SU-DHL-6 (cell line): ENCODE measurements around the gene PRORP.
"Not testable (repeated sequence)": the region's sequence is repeated elsewhere in the genome, so short reads cannot be mapped to it uniquely, and the experiment has no call there.

Experiments used
- H2AFZ ChIP-seq: fragments of 200-600 bp; sonication (generic); 2 replicates; pipeline ENCODE4 v1.6.1; 2014; ENCODE audit warnings: low read depth, mild to moderate bottlenecking, moderate library complexity, mixed read lengths, antibody characterized with exemption, low read length; ENCODE audit not compliant: severe bottlenecking
- H3F3A ChIP-seq: fragments of 200-600 bp; shearing (Covaris generic); 2 replicates; pipeline ENCODE4 v1.6.0; 2016; ENCODE audit warnings: antibody characterized with exemption, mild to moderate bottlenecking; ENCODE audit not compliant: insufficient read depth
- H3K27ac ChIP-seq: fragments of 200-600 bp; sonication (generic); 2 replicates; pipeline ENCODE4 v1.5.1; 2016; ENCODE audit warnings: low read depth, mild to moderate bottlenecking, low read length, moderate library complexity, mixed read lengths
- H3K27me3 ChIP-seq: fragments of 200-600 bp; sonication (generic), shearing (Covaris generic); 2 replicates; pipeline ENCODE4 v1.6.0; 2014; ENCODE audit warnings: mild to moderate bottlenecking, low read length
- H3K36me3 ChIP-seq: fragments of 200-600 bp; sonication (generic); 2 replicates; pipeline ENCODE4 v1.6.1; 2014; ENCODE audit warnings: mild to moderate bottlenecking, low read length, mixed read lengths
- H3K4me2 ChIP-seq: fragments of 300-600, 200-600 bp; shearing (Covaris generic), sonication (generic); 2 replicates; pipeline ENCODE4 v1.6.0; 2014; ENCODE audit warnings: low read length, low read depth, mild to moderate bottlenecking; ENCODE audit not compliant: poor library complexity, severe bottlenecking
- H3K4me3 ChIP-seq: fragments of 200-600 bp; sonication (generic); 2 replicates; pipeline ENCODE4 v1.5.1; 2014; ENCODE audit warnings: antibody characterized with exemption, low read length, mild to moderate bottlenecking, mixed read lengths; ENCODE audit not compliant: insufficient read depth, poor library complexity, severe bottlenecking
- H3K79me2 ChIP-seq: fragments of 200-600 bp; sonication (generic); 2 replicates; pipeline ENCODE4 v1.6.1; 2014; ENCODE audit warnings: mild to moderate bottlenecking, low read length, moderate library complexity; ENCODE audit not compliant: insufficient read depth
- H3K9ac ChIP-seq: fragments of 200-600 bp; sonication (generic); 2 replicates; pipeline ENCODE4 v1.7.0; 2014; ENCODE audit warnings: mild to moderate bottlenecking, low read length
- H3K9me2 ChIP-seq: fragments of 200-600 bp; sonication (generic); replicated peaks from 2 replicates; pipeline ENCODE4 v1.6.1; 2014; ENCODE audit warnings: low read length; ENCODE audit not compliant: insufficient read depth
- H3K9me3 ChIP-seq: fragments of 200-600 bp; sonication (generic); 2 replicates; pipeline ENCODE4 v1.6.1; 2014; ENCODE audit warnings: low read length, mixed read lengths; ENCODE audit not compliant: insufficient read depth
- H4K20me1 ChIP-seq: fragments of 200-600 bp; sonication (generic); 2 replicates; pipeline ENCODE4 v1.6.1; 2014; ENCODE audit warnings: low read depth, mild to moderate bottlenecking, antibody characterized with exemption, low read length, moderate library complexity, mixed read lengths
- EZH2phosphoT487 ChIP-seq: fragments of 200-600 bp; sonication (generic), shearing (Covaris generic); conservative IDR thresholded peaks from 2 replicates; pipeline ENCODE4 v1.6.1; 2018; ENCODE audit warnings: mild to moderate bottlenecking, antibody characterized with exemption, low read length, moderate library complexity, mixed read lengths
- TF ChIP-seq, protein P1 (sequence below): fragments of 200-600 bp; sonication (generic); IDR thresholded peaks from one replicate; pipeline ENCODE4 v1.5.1; 2017; ENCODE audit warnings: antibody characterized with exemption, mild to moderate bottlenecking, low read length, moderate library complexity; ENCODE audit not compliant: insufficient read depth, poor library complexity, severe bottlenecking

Gene PRORP

DNA sequence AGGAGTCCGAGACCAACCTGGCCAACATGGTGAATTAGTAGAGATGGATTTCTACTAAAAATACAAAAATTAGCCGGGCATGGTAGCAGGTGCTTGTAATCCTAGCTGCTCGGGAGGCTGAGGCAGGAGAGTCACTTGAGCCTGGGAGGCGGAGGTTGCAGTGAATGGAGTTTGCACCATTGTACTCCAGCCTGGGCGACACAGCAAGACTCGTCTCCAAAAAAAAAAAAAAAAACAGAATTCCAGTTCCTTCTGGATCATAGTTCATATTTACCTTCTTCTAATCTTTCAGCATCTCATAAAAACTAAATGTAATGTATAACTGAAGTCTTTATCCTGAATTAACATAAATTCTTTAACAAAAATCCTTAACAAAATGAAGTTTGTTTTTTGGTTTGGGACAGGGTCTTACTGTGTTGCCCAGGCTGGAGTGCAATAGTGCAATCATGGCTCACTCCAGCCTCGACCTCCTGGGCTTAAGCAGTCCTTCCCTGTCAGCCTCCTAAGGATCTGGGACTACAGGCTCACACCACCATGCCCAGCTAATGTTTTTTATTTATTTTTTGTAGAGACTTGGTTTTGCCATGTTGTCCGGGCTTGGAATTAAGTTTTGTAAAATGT lies 38.7 kb upstream of the PRORP start:
- H3K9ac ChIP-seq = no peak overlapping the region
- H3K79me2 ChIP-seq = no peaks in the 10 kb centered on the region
- peaks cover 21% of the 10 kb centered on the region for H3K36me3 ChIP-seq
- no peaks in the 10 kb centered on the region for H4K20me1 ChIP-seq
- peaks cover 11% of the 10 kb centered on the region; the same call in 1 of the 2 replicates for H3F3A ChIP-seq
- no peaks in the 10 kb centered on the region for H3K9me2 ChIP-seq
- no peaks in the 10 kb centered on the region for H3K9me3 ChIP-seq
- no peak overlapping the region for H3K27ac ChIP-seq
- no peak for TF ChIP-seq EZH2phosphoT487
- TF ChIP-seq, protein P1, sequence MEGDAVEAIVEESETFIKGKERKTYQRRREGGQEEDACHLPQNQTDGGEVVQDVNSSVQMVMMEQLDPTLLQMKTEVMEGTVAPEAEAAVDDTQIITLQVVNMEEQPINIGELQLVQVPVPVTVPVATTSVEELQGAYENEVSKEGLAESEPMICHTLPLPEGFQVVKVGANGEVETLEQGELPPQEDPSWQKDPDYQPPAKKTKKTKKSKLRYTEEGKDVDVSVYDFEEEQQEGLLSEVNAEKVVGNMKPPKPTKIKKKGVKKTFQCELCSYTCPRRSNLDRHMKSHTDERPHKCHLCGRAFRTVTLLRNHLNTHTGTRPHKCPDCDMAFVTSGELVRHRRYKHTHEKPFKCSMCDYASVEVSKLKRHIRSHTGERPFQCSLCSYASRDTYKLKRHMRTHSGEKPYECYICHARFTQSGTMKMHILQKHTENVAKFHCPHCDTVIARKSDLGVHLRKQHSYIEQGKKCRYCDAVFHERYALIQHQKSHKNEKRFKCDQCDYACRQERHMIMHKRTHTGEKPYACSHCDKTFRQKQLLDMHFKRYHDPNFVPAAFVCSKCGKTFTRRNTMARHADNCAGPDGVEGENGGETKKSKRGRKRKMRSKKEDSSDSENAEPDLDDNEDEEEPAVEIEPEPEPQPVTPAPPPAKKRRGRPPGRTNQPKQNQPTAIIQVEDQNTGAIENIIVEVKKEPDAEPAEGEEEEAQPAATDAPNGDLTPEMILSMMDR = no peak
- no peak overlapping the region for H3K4me3 ChIP-seq
- no peaks in the 10 kb centered on the region for H3K27me3 ChIP-seq
- H3K4me2 ChIP-seq = no peak overlapping the region
- H2AFZ ChIP-seq = no peak overlapping the region

- H3K4me3 ChIP-seq = no peak overlapping the region
- H4K20me1 ChIP-seq = no peaks in the 10 kb centered on the region
- TF ChIP-seq, protein P1 = no peak
- H3K27me3 ChIP-seq = no peaks in the 10 kb centered on the region
- no peaks in the 10 kb centered on the region for H3K9me2 ChIP-seq
- no peaks in the 10 kb centered on the region for H3K79me2 ChIP-seq
- H3K4me2 ChIP-seq = no peak overlapping the region
- H3K27ac ChIP-seq = no peak overlapping the region
- H3K9ac ChIP-seq = no peak overlapping the region
- H3F3A ChIP-seq = peaks cover 14% of the 10 kb centered on the region; the same call in 1 of the 2 replicates
- peaks cover 17% of the 10 kb centered on the region for H3K36me3 ChIP-seq
- H3K9me3 ChIP-seq = no peaks in the 10 kb centered on the region
- no peak overlapping the region for H2AFZ ChIP-seq
Measured at GRCh38 chr14:35085441-35085840, 36.9 kb upstream of the PRORP start.

GRCh38 chr14:35088514-35088913 lies 33.8 kb upstream of the PRORP start:
- H2AFZ ChIP-seq = no peak overlapping the region
- H3K79me2 ChIP-seq = no peaks in the 10 kb centered on the region
- H3K27me3 ChIP-seq = no peaks in the 10 kb centered on the region
- H3K9ac ChIP-seq = no peak overlapping the region
- H3K9me2 ChIP-seq = no peaks in the 10 kb centered on the region
- peaks cover 6% of the 10 kb centered on the region; the same call in 1 of the 2 replicates for H3F3A ChIP-seq
- H3K9me3 ChIP-seq = no peaks in the 10 kb centered on the region
- no peaks in the 10 kb centered on the region for H4K20me1 ChIP-seq
- H3K4me2 ChIP-seq = no peak overlapping the region
- H3K4me3 ChIP-seq = no peak overlapping the region
- no peak for TF ChIP-seq EZH2phosphoT487
- TF ChIP-seq, protein P1 = no peak
- H3K27ac ChIP-seq = no peak overlapping the region
- peaks cover 18% of the 10 kb centered on the region for H3K36me3 ChIP-seq

GRCh38 chr14:35094645-35095044 lies 27.7 kb upstream of the PRORP start:
- not testable (repeated sequence) for H3K4me3 ChIP-seq, H3K27me3 ChIP-seq, H2AFZ ChIP-seq, H4K20me1 ChIP-seq, H3K79me2 ChIP-seq, H3K9me3 ChIP-seq, H3K27ac ChIP-seq, H3K4me2 ChIP-seq, H3K9ac ChIP-seq, H3K9me2 ChIP-seq, H3F3A ChIP-seq
- H3K36me3 ChIP-seq = peaks cover 33% of the 10 kb centered on the region
